Epithelial cell of esophagus (primary cell): ENCODE measurements around the gene ELFN1.

Source experiments
- DNase-seq: peaks from one replicate; pipeline ENCODE4 v3.0.0; 2010; ENCODE audit warnings: low read depth
- H3K4me3 ChIP-seq: 2 replicates; pipeline ENCODE4 v1.5.1; 2011; ENCODE audit warnings: mild to moderate bottlenecking, low read length, control low read depth
- CTCF ChIP-seq: IDR thresholded peaks from 2 replicates; pipeline ENCODE4 v1.5.1; 2011; ENCODE audit warnings: low read depth, mild to moderate bottlenecking, low read length, control low read depth, inconsistent platforms; ENCODE audit not compliant: insufficient read depth; ENCODE audit errors: missing control alignments

ELFN1 gene

GRCh38 chr7:1737956-1738355 lies 67.9 kb downstream of the ELFN1 start:
- TF ChIP-seq CTCF: no peak
- H3K4me3 ChIP-seq: no peak overlapping the region
- DNase-seq: no peak

- TF ChIP-seq CTCF: no peak
- DNase-seq: no peak
- no peak overlapping the region for H3K4me3 ChIP-seq
Measured at GRCh38 chr7:1738511-1738910, 68.4 kb downstream of the ELFN1 start.

- no peak overlapping the region for H3K4me3 ChIP-seq
- DNase-seq: no peak
- no peak for TF ChIP-seq CTCF
Measured at GRCh38 chr7:1738956-1739355, 68.9 kb downstream of the ELFN1 start.

- no peak for DNase-seq
- H3K4me3 ChIP-seq: no peak overlapping the region
- no peak for TF ChIP-seq CTCF
Measured at GRCh38 chr7:1739593-1739992, 69.5 kb downstream of the ELFN1 start.

GRCh38 chr7:1740214-1740613 lies 70.1 kb downstream of the ELFN1 start:
- DNase-seq: no peak
- no peak for TF ChIP-seq CTCF
- no peak overlapping the region for H3K4me3 ChIP-seq

GRCh38 chr7:1741246-1741645 lies 71.2 kb downstream of the ELFN1 start:
- no peak for TF ChIP-seq CTCF
- no peak overlapping the region for H3K4me3 ChIP-seq
- DNase-seq: no peak

GRCh38 chr7:1741751-1742554 lies 71.9 kb downstream of the ELFN1 start:
- TF ChIP-seq CTCF: no peak

More at GRCh38 chr7:1741751-1742554, 71.9 kb downstream of the ELFN1 start:
- DNase-seq: no peak
- no peak overlapping the region for H3K4me3 ChIP-seq
